Fibroblast of mammary gland (primary cell): ENCODE measurements around the gene WDR86.

Experiments used
- DNase-seq: peaks from one replicate; pipeline ENCODE4 v3.0.0-alpha.2; 2010; ENCODE audit warnings: low read depth
- H3K4me3 ChIP-seq: 2 replicates; pipeline ENCODE4 v1.5.1; 2011; ENCODE audit warnings: low read depth, mild to moderate bottlenecking, low read length, moderate library complexity; ENCODE audit not compliant: control insufficient read depth
- CTCF ChIP-seq: conservative IDR thresholded peaks from 2 replicates; pipeline ENCODE4 v1.5.1; 2011; ENCODE audit warnings: low read depth, low read length, inconsistent platforms; ENCODE audit not compliant: control insufficient read depth, insufficient read depth

WDR86 gene

DNA sequence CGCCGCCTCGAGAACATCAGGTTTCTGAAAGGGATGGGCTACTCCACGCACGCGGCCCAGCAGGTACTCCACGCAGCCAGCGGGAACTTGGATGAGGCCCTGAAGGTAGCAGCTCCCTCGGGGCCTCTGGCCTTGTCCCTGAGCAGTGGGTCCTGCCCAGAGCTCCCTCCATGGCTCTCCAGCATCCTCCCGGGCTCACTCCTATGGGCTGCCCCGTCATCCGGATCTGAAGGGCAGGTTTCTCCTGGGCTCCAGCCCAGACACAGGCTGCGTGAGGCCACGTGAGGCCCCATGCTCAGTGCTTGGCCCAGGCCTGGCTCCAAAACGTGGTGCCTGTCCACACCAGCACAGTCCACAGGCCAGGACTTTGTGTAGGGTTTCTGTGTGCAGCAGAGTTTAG, 35.7 kb downstream of the WDR86 start:
- no peak for DNase-seq
- H3K4me3 ChIP-seq = no peak overlapping the region
- no peak for TF ChIP-seq CTCF

GRCh38 chr7:151373599-151373998, 36.2 kb downstream of the WDR86 start:
- TF ChIP-seq CTCF = no peak
- H3K4me3 ChIP-seq = no peak overlapping the region
- no peak for DNase-seq

- no peak overlapping the region for H3K4me3 ChIP-seq
- DNase-seq = no peak
- no peak for TF ChIP-seq CTCF
Measured at GRCh38 chr7:151372612-151373265, 37.1 kb downstream of the WDR86 start.

DNA sequence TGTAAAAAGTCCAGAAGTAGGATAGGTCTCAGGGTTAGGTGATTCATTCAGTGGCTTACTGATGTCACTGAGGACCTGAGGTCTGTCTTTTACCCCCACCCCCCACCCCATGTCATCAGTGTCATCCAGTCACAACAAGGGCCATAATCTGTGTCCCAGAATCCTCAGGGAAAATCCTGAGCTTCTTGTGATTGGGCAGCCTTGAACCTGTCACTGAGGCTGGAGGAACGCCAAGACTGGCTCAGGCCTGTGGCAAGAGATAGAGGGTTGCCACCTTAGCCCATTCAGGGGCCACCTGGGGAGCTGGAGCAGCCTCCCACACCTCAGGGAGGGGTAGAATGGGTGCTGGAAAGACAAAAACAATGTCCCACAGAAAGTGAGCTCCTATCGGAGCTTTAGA, 38.6 kb downstream of the WDR86 start:
- no peak overlapping the region for H3K4me3 ChIP-seq
- no peak for TF ChIP-seq CTCF
- DNase-seq = no peak

GRCh38 chr7:151368136-151368571, 41.7 kb downstream of the WDR86 start:
- no peak overlapping the region for H3K4me3 ChIP-seq
- peak; percentile 72 for DNase-seq
- TF ChIP-seq CTCF = peak; percentile 93

- DNase-seq = peak; percentile 36
- no peak overlapping the region for H3K4me3 ChIP-seq
- TF ChIP-seq CTCF = no peak
Measured at GRCh38 chr7:151367284-151367683, 42.6 kb downstream of the WDR86 start.

- no peak overlapping the region for H3K4me3 ChIP-seq
- TF ChIP-seq CTCF = no peak
- peak; percentile 51 for DNase-seq
Measured at GRCh38 chr7:151366880-151367222, 43.0 kb downstream of the WDR86 start.
